TTC549 (cell line): Measurements from ENCODE around the gene MAU2.
A peak's percentile ranks its signal among the peaks of the same experiment; 100 is the strongest.
"Not testable (repeated sequence)": the region's sequence is repeated elsewhere in the genome, so short reads cannot be mapped to it uniquely, and the experiment has no call there.

ENCODE experiments used
- FAIRE-seq: peaks from 2 replicates; lab custom pipeline; 2012; peaks lifted over from hg19 to GRCh38; lab: Jason Lieb, UNC

Gene MAU2

DNA sequence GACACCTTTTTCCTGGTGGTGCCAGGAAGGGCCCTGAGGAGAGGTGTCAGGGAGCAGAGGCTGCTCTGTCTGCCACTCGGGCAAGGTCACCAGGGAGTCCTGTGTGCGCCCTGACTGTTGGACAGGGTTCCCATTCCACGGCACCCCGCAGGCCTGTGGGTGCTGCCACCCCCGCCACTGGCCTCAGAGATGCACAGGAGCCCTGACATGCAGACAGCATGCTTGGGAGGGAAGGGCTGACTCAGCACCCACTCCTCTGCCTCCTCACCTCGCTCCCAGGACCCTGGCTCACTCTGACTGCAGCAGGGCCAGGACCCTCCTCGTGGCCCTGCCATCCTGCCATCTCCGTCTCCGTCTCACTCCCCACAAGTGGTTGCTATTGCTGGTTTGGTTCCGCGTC is 25.3 kb downstream of the MAU2 start:
- FAIRE-seq, result no peak

DNA sequence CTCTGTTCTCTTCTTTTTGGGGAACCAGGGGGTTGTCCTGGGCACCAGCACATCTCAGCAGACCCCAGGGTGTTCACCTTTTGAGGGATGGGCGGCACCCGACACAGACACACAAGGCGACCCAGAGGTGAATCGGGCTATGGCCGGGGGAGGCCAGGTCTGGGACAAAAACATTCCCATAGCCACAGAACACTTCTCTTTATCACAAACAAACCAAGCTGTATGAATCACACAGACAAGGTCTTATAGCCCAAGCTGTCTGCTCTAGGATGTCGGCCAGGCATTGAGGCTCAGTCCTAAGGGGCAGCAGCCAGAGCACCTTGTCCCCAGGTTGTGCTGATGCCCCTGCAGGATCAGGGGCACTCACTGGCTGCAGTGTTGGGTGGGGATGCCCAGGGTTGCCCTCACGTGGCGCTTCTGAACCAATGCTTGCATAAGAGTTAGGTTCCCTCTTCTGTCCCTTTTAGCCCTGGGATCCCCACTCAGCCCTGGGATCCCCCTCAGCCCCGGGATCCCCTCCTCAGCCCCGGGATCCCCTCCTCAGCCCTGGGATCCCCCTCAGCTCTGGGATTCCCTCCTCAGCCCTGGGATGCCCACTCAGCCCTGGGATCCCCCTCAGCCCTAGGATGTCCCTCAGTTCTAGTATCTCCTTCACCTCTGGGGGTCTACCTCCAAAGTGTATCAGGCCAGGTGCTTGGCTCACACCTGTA is 26.9 kb downstream of the MAU2 start:
- no peak for FAIRE-seq

DNA sequence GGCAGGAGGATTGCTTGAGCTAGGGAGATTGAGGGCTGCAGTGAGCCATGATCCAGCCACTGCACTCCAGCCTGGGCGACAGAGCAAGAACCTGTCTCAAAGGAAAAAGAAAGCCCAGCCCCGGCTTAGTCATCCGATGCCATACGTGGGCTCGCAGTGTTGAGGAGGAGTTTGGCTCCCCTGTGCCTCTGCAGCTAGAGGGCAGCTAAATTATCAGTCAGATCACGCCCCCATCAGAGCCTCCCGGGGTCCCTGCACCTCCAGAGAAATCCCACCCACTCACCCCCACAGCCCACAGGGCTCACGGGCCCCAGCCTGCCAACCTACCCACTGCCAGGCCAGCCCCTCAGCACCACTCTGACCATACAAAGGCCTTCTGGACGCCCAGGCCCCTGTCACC is 27.6 kb downstream of the MAU2 start:
- FAIRE-seq, result no peak

DNA sequence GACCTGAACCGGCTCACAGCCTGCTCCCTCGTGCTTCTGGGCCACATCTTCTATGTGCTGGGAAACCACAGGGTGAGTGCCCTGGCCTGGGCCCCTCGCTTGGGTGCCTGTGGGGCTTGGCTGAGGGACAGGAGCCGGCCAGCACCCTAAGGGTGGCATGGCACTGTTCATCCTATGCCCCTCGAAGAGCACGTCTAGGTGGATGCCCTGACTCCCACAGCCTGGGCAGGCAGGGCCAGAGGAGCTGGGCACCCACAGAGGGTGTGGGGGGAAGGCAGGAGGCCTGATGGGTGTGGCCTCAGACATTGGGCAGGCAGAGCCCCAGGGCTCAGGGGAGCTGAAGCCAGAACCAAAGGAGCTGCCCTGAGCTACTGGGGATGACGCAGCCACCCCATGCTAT is 28.7 kb downstream of the MAU2 start:
- FAIRE-seq, result no peak

DNA sequence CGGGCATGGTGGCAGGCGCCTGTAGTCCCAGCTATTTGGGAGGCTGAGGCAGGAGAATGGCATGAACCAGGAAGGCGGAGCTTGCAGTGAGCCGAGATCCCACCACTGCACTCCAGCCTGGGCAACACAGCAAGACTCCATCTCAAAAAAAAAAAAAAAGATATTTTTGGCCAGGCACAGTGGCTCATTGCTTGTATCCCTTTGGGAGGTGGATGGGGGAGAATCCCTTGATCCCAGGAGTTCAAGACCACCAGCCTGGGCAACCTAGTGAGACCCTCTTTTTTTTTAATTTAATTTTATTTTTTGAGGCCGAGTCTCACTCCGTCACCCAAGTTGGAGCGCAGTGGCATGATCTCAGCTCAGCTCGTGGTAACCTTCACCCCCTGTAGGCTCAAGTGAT is 30.1 kb downstream of the MAU2 start:
- FAIRE-seq, result not testable (repeated sequence)

DNA sequence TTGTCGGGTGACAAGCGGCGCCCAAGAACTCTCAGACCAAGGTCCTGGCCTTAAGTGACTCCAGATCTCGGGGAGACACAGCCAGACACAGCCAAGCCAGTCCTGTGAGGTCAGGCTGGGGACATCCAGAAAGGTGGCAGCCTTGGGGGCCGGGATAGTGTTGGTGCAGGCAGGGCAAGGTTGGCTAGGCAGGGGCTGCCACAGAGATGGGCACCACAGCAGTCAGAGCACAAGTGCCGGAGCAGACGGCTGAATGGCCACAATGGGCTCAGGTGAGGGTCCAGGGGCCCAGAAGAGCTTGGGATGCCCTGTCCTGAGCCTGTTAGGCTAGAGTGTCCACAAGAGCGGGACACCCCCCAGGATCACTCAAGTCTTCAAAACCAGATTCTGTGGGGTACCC is 32.2 kb downstream of the MAU2 start:
- no peak for FAIRE-seq

DNA sequence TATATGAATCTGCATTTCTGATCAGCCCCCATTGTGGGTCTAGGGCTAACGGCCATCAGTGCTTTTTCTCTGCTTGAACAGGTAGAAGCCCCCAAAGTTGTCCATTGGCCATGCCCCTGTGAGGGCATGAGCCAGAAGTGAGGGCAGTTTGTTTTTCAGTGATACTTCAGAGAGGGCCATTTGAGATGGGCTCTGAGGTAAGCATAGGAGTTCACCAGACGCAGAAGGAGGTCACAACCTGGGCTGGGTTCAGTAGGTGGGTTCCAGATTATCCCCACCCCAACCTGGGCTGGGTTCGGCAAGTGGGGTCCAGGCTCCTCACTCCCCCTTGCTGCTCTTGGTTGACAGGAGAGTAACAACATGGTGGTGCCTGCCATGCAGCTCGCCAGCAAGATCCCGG is 33.4 kb downstream of the MAU2 start:
- FAIRE-seq, result no peak

DNA sequence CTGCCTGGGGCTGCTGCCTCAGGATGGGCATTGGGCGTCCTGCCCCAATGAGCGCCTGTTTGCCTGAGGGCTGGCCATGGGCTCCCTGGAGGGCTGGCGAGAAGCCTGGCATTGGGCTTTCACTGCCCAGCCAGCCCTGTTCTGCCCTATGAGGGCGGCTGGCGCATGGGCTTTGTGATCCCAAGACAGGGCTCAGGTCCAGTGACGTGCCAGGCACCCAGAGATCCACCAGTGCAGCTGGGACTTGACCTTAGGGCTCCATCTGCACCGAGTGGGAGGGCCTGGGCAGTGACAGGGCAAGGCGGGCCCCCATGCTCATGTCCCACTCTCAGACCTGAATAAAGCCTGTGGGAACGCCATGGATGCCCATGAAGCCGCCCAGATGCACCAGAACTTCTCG is 34.3 kb downstream of the MAU2 start:
- FAIRE-seq, result no peak

DNA sequence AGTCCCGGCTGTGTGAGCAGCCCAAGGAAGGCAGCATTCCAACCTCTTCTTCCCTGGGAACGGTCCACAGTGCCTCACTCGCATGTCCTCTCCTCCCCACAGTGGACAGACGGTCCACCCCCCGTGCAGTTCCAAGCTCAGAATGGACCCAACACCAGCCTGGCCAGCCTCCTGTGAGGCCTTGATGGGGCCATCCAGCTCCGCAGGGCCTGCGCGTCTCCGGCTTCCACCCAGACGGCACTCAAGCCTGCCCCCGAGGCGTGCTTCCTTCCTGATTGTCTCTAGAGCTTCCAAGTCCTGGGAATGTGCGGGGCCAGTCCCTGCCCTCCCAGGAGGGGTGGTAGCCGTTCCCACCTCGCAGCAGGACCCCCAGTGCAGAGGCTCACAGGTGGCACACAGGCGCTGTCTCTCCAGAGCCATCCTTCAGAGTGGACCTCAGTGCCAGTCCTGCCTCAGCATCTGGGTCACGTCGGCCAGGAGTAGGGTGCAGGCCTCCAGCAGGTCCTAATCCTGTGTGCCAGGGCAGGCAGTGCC is 35.0 kb downstream of the MAU2 start:
- FAIRE-seq, result no peak

DNA sequence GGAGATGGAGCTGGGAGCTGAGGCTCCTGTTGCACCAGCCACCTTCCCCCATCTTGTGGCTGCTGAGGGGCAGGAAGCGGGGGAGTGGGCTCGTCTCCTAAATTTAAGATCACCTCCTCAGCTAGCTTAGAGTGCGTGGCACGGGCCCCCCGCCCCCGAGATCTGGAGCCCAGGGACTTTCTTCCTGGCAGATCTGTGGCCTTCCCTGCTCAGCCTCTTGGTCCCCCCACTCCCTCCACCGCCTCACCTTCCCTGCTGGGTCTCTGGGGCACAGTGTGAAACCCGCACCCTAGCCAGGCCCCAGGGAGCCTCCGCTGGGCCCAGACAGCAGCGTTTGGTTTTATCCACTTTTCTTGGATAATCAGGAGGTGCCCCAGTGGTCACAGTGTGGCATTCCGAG is 35.9 kb downstream of the MAU2 start:
- no peak for FAIRE-seq

DNA sequence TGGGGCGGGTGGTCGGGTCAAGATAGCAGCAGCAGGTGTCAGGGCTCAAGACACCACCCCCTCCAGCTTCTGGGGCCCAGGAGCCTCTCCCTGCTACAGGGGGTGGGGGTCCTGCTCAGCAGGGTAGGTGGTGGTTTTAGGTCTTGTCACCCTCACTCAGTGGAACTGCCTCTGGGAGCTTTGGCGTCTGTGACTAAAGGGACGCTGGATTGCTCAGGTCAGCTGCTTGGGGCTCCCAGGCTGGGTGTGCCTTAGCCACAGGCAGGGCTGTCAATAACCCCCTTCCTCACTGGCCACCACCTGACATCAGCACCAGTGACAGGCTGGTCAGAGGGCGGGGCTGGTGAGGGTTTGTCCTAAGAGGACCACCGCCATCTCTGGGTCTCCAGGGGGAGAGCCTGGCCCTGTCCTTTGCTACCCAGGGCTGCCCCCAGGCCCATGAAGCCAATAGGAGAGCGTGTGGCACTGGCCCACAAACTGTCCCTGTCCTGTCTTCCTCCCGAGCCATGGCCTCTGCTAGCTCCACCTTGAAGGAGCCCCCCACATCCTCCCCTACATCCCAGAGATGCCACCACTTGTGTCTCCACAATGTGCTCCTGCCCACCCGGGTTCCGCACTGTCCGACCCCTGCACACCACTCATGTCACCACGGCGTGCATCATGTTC is 36.4 kb downstream of the MAU2 start:
- FAIRE-seq, result no peak

DNA sequence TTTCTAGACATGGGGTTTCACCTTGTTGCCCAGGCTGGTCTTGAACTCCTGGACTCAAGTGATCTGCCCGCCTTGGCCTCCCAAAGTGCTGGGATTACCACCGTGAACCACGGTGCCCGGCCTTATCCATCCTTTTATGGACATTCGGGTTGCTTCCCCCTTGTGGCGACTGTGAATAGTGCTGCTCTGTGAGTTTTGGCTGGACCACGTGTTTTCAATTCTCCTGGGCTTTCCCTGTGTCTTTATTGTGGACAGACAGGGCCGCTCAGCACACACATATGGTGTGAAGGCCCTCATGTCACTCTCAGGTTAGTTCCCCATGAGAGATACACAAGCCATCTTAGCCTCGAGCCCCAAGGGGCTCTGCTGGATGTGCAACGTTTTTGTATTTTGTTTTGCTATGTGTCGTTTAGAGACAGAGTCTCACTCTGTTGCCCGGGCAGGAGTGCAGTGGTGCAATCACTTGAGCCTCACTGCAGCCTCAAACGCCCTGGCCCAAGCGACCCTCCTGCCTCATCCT is 40.5 kb downstream of the MAU2 start:
- FAIRE-seq, result no peak

DNA sequence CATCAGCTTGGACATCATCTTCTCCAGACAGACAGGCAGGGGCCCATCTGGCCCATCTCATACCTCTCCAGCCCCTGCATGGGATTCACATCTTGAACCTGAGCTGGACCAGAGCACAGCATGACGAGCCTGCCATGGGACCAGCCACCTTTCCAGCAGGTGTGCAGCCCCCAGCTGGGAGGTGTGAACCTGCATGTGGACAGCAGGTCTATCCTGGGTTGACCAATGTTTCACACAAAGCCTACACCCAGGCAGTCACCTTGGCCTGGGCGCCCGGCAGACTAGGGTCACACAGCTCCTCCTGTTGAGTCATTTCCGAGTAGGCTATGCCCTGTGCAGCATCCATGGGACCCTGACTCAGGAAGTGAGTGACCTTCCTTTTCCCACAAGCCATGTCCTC is 41.4 kb downstream of the MAU2 start:
- no peak for FAIRE-seq

DNA sequence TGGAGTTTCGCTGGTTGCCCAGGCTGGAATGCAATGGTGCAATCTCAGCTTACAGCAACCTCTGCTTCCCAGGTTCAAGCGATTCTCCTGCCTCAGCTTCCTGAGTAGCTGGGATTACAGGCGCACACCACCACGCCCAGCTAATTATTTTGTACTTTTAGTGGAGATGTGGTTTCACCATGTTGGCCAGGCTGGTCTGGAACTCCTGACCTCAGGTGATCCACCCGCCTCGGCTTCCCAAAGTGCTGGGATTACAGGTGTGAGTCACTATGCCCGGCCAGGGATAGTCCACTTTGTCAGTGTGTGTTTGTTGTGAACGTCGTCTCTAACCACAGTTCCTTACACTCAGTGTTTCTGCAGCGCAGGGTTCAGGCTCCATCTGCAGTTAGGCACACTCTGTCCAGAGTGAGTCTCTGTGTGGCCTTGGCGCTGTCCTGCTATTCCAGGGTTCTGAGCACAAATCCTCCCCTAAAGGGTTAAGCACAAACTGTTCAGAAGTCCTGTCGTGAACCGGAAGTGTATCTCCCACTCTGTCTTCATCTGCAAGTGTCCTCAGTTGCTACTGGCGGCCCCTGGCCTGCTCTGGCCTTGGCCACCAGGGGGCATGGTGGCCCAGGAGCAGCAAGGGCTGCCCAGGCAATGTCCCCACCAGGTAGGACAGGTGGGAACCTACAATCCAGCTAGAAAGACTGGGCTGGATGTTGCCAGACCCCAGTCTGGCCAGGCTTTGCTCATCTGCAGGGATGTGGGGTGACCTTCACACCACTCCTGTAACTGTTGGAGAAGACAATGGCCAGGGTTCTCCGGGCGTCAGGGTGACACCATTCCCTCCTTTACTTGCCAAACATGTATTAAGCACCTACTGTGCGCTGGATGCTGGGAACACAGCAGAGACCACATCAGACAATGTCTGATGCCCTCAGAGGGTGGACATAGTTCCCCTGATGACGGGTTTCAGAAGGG is 46.1 kb downstream of the MAU2 start:
- FAIRE-seq, result peak; percentile 42

DNA sequence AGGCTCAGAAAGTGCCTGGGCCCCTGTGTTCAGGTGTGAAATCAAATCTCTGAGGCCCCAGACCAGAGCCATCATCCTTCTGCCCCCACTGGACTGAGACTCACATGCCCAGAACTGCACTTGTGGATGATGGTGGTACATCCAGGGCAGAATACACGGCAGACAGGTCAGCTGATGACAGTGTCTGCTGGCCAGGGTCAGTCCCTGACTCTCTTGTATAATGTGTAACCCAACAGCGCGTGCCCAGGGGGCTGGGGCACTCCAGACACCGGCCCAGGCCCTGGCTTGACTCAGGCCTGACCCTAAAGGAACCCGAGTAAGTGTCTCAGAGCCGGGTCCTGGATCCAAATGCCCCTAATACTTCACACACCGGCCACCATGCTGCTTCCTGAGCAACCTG is 47.5 kb downstream of the MAU2 start:
- no peak for FAIRE-seq

DNA sequence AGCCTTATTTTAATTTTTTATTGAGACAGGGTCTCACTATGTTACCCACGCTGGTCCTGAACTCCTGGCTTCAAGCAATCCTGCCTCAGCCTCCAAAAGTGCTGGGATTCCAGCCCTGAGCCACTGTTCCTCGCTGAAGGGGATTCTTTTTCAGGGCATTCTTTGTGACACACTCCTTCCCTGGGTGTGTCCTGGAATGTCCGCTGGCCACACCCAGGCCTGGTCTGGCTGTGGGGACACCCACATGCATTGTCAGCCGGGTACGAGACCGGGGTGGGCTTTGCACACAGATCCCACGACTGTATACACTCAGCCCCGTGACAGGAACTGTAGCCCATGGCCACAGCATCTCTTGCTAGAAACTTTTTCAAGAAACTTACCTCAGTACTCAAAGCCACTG is 50.4 kb downstream of the MAU2 start:
- no peak for FAIRE-seq

DNA sequence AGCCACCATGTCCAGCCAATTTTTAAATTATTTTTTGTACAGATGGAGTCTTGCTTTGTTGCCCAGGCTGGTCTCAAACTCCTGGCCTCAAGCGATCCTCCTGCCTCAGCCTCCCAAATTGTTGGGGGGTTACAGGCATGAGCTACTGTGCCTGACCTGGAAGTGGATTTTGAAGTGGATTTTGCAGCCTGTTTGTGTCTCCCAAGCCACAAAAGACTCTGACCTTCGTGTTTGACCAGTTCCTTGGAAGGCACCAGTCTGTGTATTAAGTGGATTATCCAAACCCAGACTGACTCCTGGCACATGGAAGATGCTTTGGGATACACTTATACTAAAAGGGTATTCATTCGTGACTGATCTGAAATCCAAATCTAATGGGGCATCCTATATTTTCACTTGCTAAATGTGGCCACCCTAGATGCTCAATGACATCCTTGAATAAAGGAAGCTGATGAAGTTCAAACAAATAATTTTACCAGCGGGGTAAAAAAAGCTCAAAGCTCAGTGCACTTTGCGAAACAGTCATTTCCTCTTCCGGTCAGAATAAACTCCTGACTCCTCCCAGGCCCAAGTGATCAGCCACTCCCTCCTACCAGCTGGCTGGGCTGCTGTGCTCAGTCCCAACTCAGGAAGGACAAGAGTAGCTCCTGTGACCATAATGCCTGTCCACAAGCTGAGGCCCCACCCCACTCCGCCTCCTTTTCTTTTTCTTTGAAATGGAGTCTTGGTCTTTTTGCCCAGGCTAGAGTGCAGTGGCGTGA is 52.2 kb downstream of the MAU2 start:
- FAIRE-seq, result no peak

DNA sequence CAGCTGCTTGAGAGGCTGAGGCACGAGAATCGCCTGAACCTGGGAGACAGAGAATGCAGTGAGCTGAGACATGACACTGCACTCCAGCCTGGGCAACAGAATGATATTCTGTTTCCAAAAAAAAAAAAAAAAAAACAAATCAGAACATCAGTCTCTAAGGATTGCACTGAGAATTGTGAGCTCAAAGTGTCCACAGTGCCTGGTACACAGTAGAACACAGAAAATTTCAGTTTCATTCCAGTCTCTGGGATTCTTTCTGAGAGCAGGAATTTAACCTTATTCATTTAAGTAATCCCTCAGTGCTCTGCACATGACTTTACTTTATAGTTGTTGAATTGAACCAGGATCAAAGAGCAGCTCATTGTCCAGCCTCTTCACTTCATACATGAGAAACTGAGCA is 58.9 kb downstream of the MAU2 start:
- no peak for FAIRE-seq

DNA sequence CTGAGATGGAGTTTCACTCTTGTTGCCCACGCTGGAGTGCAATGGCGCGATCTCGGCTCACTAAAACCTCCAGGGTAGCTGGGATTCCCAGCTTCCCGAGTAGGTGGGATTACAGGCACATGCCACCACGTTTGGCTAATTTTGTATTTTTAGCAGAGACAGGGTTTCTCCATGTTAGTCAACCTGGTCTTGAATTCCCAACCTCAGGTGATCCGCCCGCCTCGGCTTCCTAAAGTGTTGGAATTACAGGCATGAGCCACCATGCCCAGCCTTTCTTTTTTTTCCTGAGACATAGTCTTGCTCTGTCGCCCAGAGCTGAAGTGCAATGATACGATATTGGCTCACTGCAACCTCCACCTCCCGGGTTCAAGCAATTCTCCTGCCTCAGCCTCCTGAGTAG is 59.7 kb downstream of the MAU2 start:
- not testable (repeated sequence) for FAIRE-seq

DNA sequence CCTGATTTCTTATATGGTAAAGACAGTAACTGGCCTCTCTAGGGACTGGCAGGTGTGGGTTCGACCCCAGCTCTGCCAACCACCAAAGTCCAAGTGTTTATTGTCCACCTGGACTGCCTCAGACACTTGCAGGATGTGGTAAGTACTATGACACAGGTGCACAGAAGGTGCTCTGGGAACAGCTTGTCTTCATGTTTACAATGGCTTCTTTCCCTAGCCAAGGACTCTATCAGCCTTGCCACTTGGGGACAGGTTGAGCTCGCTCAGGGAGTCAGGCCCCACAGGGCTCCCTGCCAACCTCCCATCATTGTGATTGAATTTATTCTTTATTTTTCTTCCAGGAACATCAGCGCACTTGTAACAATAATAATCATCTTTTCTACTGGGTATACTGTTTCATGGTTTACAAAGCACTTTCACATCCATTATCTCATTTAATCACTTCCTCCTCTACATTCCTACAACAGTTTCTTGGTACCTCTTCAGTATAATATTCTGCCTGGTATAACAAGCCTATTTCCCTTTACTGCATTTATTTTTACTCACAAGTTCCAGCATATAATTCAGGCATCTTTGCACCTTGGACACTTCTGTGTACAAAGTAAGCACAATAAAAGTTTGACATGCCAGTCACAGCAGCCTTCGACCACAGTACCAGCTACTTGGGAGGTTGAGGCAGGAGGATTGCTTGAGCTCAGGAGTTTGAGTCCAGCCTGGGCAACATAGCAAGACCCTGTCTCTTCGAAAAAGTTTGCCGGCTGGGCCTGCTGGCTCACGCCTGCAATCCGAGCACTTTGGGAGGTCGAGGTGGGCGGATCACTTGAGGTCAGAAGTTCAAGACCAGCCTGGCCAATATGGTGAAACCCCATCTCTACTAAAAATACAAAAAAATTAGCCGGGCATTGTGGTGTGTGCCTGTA is 60.6 kb downstream of the MAU2 start:
- no peak for FAIRE-seq

DNA sequence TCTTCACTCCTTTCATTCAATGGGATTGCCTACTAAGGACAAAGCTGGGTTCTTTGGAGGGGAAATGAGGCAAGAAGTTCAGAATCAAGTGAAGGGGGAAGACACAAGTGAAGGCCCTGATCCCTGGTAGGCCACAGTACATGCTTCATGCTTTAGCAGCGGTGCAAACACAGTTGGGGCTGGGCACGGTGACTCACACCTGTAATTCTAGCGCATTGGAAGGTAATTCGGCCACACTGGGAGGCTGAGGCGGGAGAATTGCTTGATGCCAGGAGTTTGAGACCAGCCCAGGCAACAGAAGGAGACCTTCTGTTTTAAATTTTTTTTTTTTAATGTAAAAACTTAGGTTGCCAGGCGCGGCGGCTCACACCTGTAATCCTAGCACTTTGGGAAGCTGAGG is 61.5 kb downstream of the MAU2 start:
- FAIRE-seq, result no peak
